ENCODE results near the gene ACVRL1.

DNA sequence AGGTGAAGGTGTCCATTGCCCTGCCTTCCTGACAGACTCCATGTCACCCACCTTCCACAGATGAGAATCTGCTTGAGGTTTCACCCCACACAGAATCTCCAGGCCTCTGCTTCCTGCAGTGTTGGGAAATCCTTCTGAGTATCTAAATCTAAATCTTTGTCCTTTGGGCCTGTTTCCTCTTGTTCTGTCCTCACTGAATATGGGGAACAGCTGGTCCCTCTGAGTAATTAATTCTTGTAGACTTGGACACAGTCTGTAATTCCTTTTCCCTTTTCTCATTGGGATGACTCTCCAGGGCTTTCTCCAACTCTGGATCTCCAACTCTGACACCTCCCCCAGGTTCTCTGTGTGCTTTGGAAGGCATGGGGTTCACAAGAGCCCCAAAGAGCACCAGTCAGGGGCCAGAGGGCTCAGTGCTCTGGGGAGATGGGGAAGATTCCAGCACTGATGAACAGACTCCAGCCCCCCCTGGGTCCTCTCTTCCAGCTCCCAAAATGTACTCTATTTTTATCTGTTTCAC is 2.3 kb upstream of the ACVRL1 start:
- TF ChIP-seq SMC3 (IDR thresholded peaks at IDR 0.05; ENCODE audit: borderline replicate concordance, low read length) (no peak), SRF (IDR thresholded peaks at IDR 0.05; ENCODE audit: low read depth in 2 of 2, low read length in 2 of 2) (no peak), EZH2 (IDR thresholded peaks at IDR 0.05; ENCODE audit: borderline replicate concordance, control insufficient read depth, low read depth, low read length) (no peak), NR2C1 (IDR thresholded peaks at IDR 0.05) (no peak), WRNIP1 (IDR thresholded peaks at IDR 0.05; ENCODE audit: borderline replicate concordance, low read depth, low read length) (no peak), YY1 (IDR thresholded peaks at IDR 0.05; ENCODE audit: low read depth, low read length) (no peak), MYC (IDR thresholded peaks at IDR 0.05; ENCODE audit: insufficient read depth, insufficient read length, insufficient replicate concordance, low read length, severe bottlenecking) (no peak)
- TF ChIP-seq, protein P1, sequence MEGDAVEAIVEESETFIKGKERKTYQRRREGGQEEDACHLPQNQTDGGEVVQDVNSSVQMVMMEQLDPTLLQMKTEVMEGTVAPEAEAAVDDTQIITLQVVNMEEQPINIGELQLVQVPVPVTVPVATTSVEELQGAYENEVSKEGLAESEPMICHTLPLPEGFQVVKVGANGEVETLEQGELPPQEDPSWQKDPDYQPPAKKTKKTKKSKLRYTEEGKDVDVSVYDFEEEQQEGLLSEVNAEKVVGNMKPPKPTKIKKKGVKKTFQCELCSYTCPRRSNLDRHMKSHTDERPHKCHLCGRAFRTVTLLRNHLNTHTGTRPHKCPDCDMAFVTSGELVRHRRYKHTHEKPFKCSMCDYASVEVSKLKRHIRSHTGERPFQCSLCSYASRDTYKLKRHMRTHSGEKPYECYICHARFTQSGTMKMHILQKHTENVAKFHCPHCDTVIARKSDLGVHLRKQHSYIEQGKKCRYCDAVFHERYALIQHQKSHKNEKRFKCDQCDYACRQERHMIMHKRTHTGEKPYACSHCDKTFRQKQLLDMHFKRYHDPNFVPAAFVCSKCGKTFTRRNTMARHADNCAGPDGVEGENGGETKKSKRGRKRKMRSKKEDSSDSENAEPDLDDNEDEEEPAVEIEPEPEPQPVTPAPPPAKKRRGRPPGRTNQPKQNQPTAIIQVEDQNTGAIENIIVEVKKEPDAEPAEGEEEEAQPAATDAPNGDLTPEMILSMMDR (IDR thresholded peaks at IDR 0.05 in 2 of 3, conservative IDR thresholded peaks at IDR 0.05 in 1 of 3; ENCODE audit: control insufficient read depth in 2 of 3, extremely low read depth in 1 of 3, insufficient read depth in 1 of 3, low read depth in 3 of 3, low read length in 3 of 3), result no peak

Data from GM12878 (cell line).